Measurements from ENCODE around the gene BTNL3. TPM values are rescaled to one million over a fixed set of nuclear protein-coding genes. Genes with fewer than 3 reads are reported as not detected.

Gene BTNL3
- total and polyA plus RNA-seq, 9 of the 15 experiments (the other 6 are each of a cell fraction or from before 2014, with no cell fraction given) = 0.03 to 0.44 (median 0.04) TPM; not detected in 4

DNA sequence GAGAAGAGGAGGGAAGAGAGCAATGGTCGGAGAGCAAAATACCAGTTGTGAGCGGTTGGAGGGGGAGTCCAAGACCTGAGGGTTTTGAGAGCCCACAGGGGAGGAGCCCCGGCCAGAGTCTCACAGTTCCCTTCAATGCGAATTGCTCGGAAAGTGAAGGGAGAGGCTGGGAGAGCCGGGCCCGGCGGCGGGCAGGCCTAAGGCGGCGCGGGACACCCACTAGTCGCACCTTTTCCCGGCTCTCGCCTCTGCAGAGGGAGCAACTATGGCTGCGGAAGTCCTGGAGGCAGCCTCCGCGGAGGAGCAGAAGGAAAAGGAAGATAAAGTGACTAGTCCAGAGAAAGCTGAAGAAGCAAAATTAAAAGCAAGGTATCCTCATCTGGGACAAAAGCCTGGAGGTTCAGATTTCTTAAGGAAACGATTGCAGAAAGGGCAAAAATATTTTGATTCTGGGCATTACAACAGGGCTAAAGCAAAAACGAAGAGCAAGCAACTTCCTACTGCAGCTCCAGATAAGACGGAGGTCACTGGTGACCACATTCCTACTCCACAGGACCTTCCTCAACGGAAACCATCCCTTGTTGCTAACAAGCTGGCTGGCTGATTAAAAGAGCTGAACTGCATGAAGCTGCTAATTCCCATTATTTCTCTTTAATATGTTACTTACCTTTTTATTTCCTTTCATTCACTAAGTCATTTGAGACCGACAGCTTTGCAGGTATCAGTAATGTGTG is 6.5 kb upstream of the BTNL3 start:
- no peak for FAIRE-seq
- POLR2A ChIA-PET = no interaction called here
- TF ChIP-seq, protein P1, sequence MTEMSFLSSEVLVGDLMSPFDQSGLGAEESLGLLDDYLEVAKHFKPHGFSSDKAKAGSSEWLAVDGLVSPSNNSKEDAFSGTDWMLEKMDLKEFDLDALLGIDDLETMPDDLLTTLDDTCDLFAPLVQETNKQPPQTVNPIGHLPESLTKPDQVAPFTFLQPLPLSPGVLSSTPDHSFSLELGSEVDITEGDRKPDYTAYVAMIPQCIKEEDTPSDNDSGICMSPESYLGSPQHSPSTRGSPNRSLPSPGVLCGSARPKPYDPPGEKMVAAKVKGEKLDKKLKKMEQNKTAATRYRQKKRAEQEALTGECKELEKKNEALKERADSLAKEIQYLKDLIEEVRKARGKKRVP (CRISPR knock-in tag; IDR thresholded peaks at IDR 0.05) = no peak
- TF ChIP-seq GABPB2 (CRISPR knock-in tag; conservative IDR thresholded peaks at IDR 0.05) = no peak
- no peak for TF ChIP-seq L3MBTL2 (IDR thresholded peaks at IDR 0.05)
- TF ChIP-seq SREBF1 (IDR thresholded peaks at IDR 0.05; ENCODE audit: borderline replicate concordance, low read depth, low read length) = no peak
- TF ChIP-seq EHMT2 (IDR thresholded peaks at IDR 0.05) = no peak
- TF ChIP-seq WHSC1 (IDR thresholded peaks at IDR 0.05; ENCODE audit: low read length) = no peak
- TF ChIP-seq E2F3 (CRISPR knock-in tag; IDR thresholded peaks at IDR 0.05) = no peak
- TF ChIP-seq MEIS2 (IDR thresholded peaks at IDR 0.05; ENCODE audit: partially characterized antibody) = no peak
- TF ChIP-seq TCF3 (CRISPR knock-in tag; IDR thresholded peaks at IDR 0.05) = no peak
- no peak for TF ChIP-seq ZNF274 (IDR thresholded peaks at IDR 0.05; ENCODE audit: borderline replicate concordance, low read depth, low read length)
- TF ChIP-seq XRCC3 (IDR thresholded peaks at IDR 0.05) = no peak
- TF ChIP-seq, protein P2, sequence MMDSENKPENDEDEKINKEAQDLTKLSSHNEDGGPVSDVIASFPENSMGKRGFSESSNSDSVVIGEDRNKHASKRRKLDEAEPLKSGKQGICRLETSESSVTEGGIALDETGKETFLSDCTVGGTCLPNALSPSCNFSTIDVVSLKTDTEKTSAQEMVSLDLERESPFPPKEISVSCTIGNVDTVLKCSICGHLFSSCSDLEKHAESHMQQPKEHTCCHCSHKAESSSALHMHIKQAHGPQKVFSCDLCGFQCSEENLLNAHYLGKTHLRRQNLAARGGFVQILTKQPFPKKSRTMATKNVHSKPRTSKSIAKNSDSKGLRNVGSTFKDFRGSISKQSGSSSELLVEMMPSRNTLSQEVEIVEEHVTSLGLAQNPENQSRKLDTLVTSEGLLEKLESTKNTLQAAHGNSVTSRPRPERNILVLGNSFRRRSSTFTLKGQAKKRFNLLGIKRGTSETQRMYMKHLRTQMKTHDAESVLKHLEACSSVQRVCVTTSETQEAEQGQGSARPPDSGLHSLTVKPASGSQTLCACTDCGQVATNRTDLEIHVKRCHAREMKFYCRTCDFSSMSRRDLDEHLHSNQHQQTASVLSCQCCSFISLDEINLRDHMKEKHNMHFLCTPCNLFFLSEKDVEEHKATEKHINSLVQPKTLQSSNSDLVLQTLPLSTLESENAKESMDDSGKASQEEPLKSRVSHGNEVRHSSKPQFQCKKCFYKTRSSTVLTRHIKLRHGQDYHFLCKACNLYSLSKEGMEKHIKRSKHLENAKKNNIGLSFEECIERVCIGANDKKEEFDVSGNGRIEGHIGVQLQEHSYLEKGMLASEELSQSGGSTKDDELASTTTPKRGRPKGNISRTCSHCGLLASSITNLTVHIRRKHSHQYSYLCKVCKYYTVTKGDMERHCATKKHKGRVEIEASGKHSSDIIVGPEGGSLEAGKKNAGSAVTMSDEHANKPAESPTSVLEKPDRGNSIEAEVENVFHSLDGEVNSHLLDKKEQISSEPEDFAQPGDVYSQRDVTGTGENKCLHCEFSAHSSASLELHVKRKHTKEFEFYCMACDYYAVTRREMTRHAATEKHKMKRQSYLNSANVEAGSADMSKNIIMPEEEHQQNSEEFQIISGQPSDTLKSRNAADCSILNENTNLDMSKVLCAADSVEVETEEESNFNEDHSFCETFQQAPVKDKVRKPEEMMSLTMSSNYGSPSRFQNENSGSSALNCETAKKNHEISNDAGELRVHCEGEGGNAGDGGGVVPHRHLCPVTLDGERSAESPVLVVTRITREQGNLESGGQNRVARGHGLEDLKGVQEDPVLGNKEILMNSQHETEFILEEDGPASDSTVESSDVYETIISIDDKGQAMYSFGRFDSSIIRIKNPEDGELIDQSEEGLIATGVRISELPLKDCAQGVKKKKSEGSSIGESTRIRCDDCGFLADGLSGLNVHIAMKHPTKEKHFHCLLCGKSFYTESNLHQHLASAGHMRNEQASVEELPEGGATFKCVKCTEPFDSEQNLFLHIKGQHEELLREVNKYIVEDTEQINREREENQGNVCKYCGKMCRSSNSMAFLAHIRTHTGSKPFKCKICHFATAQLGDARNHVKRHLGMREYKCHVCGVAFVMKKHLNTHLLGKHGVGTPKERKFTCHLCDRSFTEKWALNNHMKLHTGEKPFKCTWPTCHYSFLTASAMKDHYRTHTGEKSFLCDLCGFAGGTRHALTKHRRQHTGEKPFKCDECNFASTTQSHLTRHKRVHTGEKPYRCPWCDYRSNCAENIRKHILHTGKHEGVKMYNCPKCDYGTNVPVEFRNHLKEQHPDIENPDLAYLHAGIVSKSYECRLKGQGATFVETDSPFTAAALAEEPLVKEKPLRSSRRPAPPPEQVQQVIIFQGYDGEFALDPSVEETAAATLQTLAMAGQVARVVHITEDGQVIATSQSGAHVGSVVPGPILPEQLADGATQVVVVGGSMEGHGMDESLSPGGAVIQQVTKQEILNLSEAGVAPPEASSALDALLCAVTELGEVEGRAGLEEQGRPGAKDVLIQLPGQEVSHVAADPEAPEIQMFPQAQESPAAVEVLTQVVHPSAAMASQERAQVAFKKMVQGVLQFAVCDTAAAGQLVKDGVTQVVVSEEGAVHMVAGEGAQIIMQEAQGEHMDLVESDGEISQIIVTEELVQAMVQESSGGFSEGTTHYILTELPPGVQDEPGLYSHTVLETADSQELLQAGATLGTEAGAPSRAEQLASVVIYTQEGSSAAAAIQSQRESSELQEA (IDR thresholded peaks at IDR 0.05; ENCODE audit: low read depth) = no peak
- TF ChIP-seq BMI1 (IDR thresholded peaks at IDR 0.05; ENCODE audit: low read length) = no peak
- TF ChIP-seq, protein P3, sequence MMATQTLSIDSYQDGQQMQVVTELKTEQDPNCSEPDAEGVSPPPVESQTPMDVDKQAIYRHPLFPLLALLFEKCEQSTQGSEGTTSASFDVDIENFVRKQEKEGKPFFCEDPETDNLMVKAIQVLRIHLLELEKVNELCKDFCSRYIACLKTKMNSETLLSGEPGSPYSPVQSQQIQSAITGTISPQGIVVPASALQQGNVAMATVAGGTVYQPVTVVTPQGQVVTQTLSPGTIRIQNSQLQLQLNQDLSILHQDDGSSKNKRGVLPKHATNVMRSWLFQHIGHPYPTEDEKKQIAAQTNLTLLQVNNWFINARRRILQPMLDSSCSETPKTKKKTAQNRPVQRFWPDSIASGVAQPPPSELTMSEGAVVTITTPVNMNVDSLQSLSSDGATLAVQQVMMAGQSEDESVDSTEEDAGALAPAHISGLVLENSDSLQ (IDR thresholded peaks at IDR 0.05) = no peak

More for the DNA sequence above, 6.5 kb upstream of the BTNL3 start:
- WGBS (ENCODE audit: insufficient coverage, low coverage, missing lambda C conversion rate) = no CpG with 5 or more reads among the region's 23 CpGs
- in situ Hi-C loops (cut with MboI) (no loop called here), intact Hi-C loops (cut with micrococcal nuclease) (no loop called here)
- BruUV-seq (replicated peaks) = no TSS peak
- Histone ChIP-seq H3K4me3 (no peak overlapping the region), H3K27ac (ENCODE audit: extremely low read depth, low read depth, low read length) (no peak overlapping the region), H3K9ac (ENCODE audit: insufficient read depth in 1 of 2, low read depth in 2 of 2, low read length in 2 of 2) (no peak overlapping the region), H4K20me1 (replicated peaks; ENCODE audit: control insufficient read depth, insufficient read depth, low read length) (no peaks in the 10 kb centered on the region), H3K9me1 (ENCODE audit: control insufficient read depth, insufficient read depth, low read length) (no peaks in the 10 kb centered on the region), H3K27me3 (ENCODE audit: control insufficient read depth in 2 of 2, insufficient read depth in 2 of 2, low read length in 2 of 2) (no peaks in the 10 kb centered on the region), H3K79me2 (ENCODE audit: control insufficient read depth, insufficient read depth, low read length) (no peaks in the 10 kb centered on the region), H3K4me1 (replicated peaks in 1 of 2; ENCODE audit: control insufficient read depth in 2 of 2, insufficient read depth in 2 of 2, low read length in 2 of 2) (no peaks in the 10 kb centered on the region), H3K4me2 (ENCODE audit: insufficient read depth, low read length) (no peak overlapping the region), H3K36me3 (ENCODE audit: control insufficient read depth, insufficient read depth, low read length) (no peaks in the 10 kb centered on the region), H2AFZ (ENCODE audit: low read depth, low read length) (no peak overlapping the region), H3K9me3 (replicated peaks; ENCODE audit: control insufficient read depth, insufficient read depth, low read depth, low read length) (no peaks in the 10 kb centered on the region)
- ATAC-seq = no peak
- no peak for DNase-seq (ENCODE audit: extremely low read depth in 1 of 4, low spot score in 3 of 4)
- CTCF ChIA-PET (ENCODE audit: low intra/inter-chr PET ratio) = no interaction called here
